ENCODE measurements around the gene BCAS3. TPM values are rescaled to one million over a fixed set of nuclear protein-coding genes. Genes with fewer than 3 reads are reported as not detected.

Gene BCAS3
- total RNA-seq, 2 experiments from 2014 or later = 5.1 to 6.9 TPM

DNA sequence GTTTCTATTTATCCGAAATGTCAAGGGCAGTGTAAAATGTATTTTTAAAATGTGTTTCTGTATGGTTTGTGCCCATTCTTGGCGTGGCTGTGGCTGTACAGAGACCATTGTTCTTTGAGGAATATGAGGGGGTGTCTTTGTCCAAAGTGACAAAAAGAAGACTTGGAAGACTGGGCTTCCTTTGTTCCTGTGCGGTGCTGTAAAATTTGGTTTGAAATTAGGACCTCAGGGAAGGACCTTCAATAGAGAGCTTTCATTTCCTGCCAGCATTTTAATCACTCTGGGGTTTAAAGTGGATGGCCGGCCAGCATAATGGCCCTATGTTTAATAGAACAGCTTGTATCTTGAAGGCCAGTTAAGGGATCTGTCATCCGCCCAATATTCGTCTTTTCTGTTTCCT lies 531.9 kb downstream of the BCAS3 start:
- Mint-ChIP-seq H3K4me1 (ENCODE audit: low read depth) (no peaks in the 10 kb centered on the region), H3K4me3 (no peak overlapping the region), H3K27me3 (no peaks in the 10 kb centered on the region), H3K27ac (no peak overlapping the region), H3K9me3 (no peaks in the 10 kb centered on the region), H3K36me3 (ENCODE audit: low read depth) (no peaks in the 10 kb centered on the region)
- CTCF ChIA-PET = no interaction called here
- ATAC-seq (no peak), DNase-seq (no peak)
- POLR2A ChIA-PET = no interaction called here
- intact Hi-C loops (cut with micrococcal nuclease) = no loop called here
- TF ChIP-seq, protein P1, sequence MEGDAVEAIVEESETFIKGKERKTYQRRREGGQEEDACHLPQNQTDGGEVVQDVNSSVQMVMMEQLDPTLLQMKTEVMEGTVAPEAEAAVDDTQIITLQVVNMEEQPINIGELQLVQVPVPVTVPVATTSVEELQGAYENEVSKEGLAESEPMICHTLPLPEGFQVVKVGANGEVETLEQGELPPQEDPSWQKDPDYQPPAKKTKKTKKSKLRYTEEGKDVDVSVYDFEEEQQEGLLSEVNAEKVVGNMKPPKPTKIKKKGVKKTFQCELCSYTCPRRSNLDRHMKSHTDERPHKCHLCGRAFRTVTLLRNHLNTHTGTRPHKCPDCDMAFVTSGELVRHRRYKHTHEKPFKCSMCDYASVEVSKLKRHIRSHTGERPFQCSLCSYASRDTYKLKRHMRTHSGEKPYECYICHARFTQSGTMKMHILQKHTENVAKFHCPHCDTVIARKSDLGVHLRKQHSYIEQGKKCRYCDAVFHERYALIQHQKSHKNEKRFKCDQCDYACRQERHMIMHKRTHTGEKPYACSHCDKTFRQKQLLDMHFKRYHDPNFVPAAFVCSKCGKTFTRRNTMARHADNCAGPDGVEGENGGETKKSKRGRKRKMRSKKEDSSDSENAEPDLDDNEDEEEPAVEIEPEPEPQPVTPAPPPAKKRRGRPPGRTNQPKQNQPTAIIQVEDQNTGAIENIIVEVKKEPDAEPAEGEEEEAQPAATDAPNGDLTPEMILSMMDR (IDR thresholded peaks at IDR 0.05) = no peak

DNA sequence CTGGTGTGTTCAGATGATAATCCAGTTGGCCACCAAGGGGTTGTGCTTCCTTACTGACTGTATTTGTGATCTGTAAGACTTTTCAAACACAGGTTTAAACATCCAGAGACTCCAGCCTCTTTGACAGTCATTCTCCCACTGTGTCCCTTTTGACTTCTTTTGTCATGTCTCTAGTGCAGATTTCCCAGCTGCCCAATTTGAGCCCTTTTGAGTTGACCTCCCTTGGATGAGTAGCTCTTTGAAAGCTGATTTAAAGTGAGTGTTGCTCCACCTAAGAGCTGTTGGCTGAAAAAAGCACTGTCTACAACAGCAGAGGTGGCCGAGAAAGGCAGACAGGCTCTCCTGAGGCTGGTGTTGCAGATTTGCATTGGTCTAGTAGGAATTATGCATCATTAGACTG lies 533.6 kb downstream of the BCAS3 start:
- Mint-ChIP-seq H3K27ac (no peak overlapping the region), H3K4me3 (no peak overlapping the region), H3K9me3 (no peaks in the 10 kb centered on the region), H3K27me3 (no peaks in the 10 kb centered on the region), H3K36me3 (ENCODE audit: low read depth) (no peaks in the 10 kb centered on the region), H3K4me1 (ENCODE audit: low read depth) (no peaks in the 10 kb centered on the region)
- ChIA-PET POLR2A (no interaction called here), CTCF (interaction anchor here (1.6 kb wide), 1 partner anchor 11 kb away, joined by 3 read pairs; no protein-coding TSS in a partner anchor)
- no peak for ATAC-seq
- DNase-seq = no peak
- TF ChIP-seq, protein P1 (IDR thresholded peaks at IDR 0.05) = no peak
- intact Hi-C loops (cut with micrococcal nuclease) = no loop called here

GRCh38 chr17:61212655-61213054 lies 535.0 kb downstream of the BCAS3 start:
- intact Hi-C loops (cut with micrococcal nuclease) = no loop called here
- H3K4me3 Mint-ChIP-seq = no peak overlapping the region
- H3K9me3 Mint-ChIP-seq = no peaks in the 10 kb centered on the region
- ChIA-PET CTCF (no interaction called here), POLR2A (no interaction called here)
- no peak for ATAC-seq
- TF ChIP-seq, protein P1 (IDR thresholded peaks at IDR 0.05) = no peak
- no peak for DNase-seq
- H3K27ac Mint-ChIP-seq = no peak overlapping the region
- H3K4me1 Mint-ChIP-seq (ENCODE audit: low read depth) = no peaks in the 10 kb centered on the region
- no peaks in the 10 kb centered on the region for H3K27me3 Mint-ChIP-seq
- H3K36me3 Mint-ChIP-seq (ENCODE audit: low read depth) = no peaks in the 10 kb centered on the region

DNA sequence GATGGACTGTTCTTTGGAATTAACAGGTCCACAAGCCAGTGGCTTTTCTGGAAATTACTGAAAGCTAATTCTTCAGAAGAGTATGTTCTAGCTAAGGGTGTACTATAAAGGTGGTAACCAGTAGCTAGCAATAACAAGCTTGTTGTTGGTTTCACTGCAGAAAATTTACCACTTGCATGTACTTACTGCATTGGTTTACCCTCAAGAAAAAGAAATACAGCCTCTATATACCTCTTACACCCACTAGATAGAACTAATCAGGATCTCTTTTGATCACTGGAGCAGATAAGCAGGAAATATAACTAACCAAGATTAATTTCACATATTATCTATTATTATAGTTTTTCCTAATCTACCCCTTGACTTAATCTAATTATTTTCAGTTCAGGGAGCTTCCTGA lies 537.1 kb downstream of the BCAS3 start:
- TF ChIP-seq, protein P1 (IDR thresholded peaks at IDR 0.05) = no peak
- no peak for ATAC-seq
- no peaks in the 10 kb centered on the region for H3K27me3 Mint-ChIP-seq
- H3K36me3 Mint-ChIP-seq (ENCODE audit: low read depth) = no peaks in the 10 kb centered on the region
- DNase-seq = no peak
- intact Hi-C loops (cut with micrococcal nuclease) = no loop called here
- ChIA-PET POLR2A (interaction anchor here (0.5 kb wide), 1 partner anchor 22 kb away, joined by 3 read pairs; no protein-coding TSS in a partner anchor), CTCF (interaction anchor here (0.6 to 1.9 kb wide), 4 partner anchors 11 to 32 kb away, joined by 3 to 4 read pairs (median 3); no protein-coding TSS in a partner anchor)
- H3K27ac Mint-ChIP-seq = no peak overlapping the region
- no peak overlapping the region for H3K4me3 Mint-ChIP-seq
- H3K4me1 Mint-ChIP-seq (ENCODE audit: low read depth) = peaks cover 12% of the 10 kb centered on the region
- no peaks in the 10 kb centered on the region for H3K9me3 Mint-ChIP-seq

DNA sequence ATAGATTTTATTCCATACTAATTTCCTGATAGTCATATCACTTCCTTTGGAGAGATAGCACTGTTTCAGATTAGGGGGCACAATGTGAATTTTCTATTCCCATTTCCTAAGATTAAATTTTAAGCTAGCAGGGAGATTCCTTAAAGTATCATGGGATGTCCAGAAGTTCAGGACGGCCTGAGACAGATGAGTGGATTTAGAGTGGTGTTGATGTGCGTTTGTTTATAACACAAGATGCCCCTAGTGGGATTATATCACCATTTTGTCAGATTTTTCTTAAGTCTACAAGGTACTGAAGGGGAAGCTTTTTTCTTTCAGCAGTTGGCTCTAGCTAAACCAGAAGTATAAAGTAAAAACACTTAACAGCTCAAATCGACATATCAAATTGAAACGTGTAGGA lies 538.4 kb downstream of the BCAS3 start:
- no peaks in the 10 kb centered on the region for H3K9me3 Mint-ChIP-seq
- ChIA-PET CTCF (interaction anchor here (0.9 kb wide), 2 partner anchors 13 to 37 kb away, joined by 3 read pairs; no protein-coding TSS in a partner anchor), POLR2A (no interaction called here)
- ATAC-seq (no peak), DNase-seq (no peak)
- intact Hi-C loops (cut with micrococcal nuclease) = no loop called here
- peaks cover 18% of the 10 kb centered on the region for H3K4me1 Mint-ChIP-seq (ENCODE audit: low read depth)
- no peak overlapping the region for H3K4me3 Mint-ChIP-seq
- no peak overlapping the region for H3K27ac Mint-ChIP-seq
- H3K27me3 Mint-ChIP-seq = no peaks in the 10 kb centered on the region
- TF ChIP-seq, protein P1 (IDR thresholded peaks at IDR 0.05) = no peak
- H3K36me3 Mint-ChIP-seq (ENCODE audit: low read depth) = no peaks in the 10 kb centered on the region

Measured in activated CD8-positive, alpha-beta T cell treated with anti-CD3 and anti-CD28 coated beads for 36 hours (primary cell).